ENCODE data around the gene ASTN2. TPM values are rescaled to one million over a fixed set of nuclear protein-coding genes. Genes with fewer than 3 reads are reported as not detected.

ASTN2 gene
- total and polyA plus RNA-seq, 10 of the 15 experiments (the other 5 are each of a cell fraction or from before 2014, with no cell fraction given) = 1.4 to 15.7 (median 7.0) TPM

GRCh38 chr9:116617389-116617788 is 797.5 kb downstream of the ASTN2 start:
- no peak for FAIRE-seq
- Histone ChIP-seq H2AFZ (ENCODE audit: control insufficient read depth, low read depth, low read length) (no peak overlapping the region), H3K4me3 (no peak overlapping the region), H3K9me3 (replicated peaks; ENCODE audit: control insufficient read depth, insufficient read depth, low read length) (no peaks in the 10 kb centered on the region), H4K20me1 (ENCODE audit: control insufficient read depth, insufficient read depth) (no peaks in the 10 kb centered on the region), H3K9ac (ENCODE audit: control insufficient read depth, insufficient read depth, low read length) (no peak overlapping the region), H3K79me2 (ENCODE audit: control insufficient read depth, insufficient read depth, low read length) (no peaks in the 10 kb centered on the region), H3K4me1 (ENCODE audit: control insufficient read depth, insufficient read depth, low read length) (no peaks in the 10 kb centered on the region), H3K4me2 (ENCODE audit: control insufficient read depth, insufficient read depth) (no peak overlapping the region), H3K27ac (ENCODE audit: control insufficient read depth, insufficient read depth) (no peak overlapping the region), H3K36me3 (ENCODE audit: control insufficient read depth in 2 of 2, insufficient read depth in 2 of 2, low read length in 1 of 2) (no peaks in the 10 kb centered on the region), H3K27me3 (replicated peaks in 1 of 2; ENCODE audit: control insufficient read depth in 2 of 2, insufficient read depth in 2 of 2, low read length in 1 of 2) (no peaks in the 10 kb centered on the region)
- POLR2A ChIA-PET = no interaction called here
- CTCF ChIA-PET = no interaction called here
- in situ Hi-C loops (cut with MboI) = no loop called here
- no TSS peak for BruUV-seq (replicated peaks)
- no peak for ATAC-seq
- RAD21 ChIA-PET (ENCODE audit: unreplicated experiment) = no interaction called here
- 64% methylated on average over 3 of the region's 3 CpGs for WGBS (ENCODE audit: insufficient coverage, insufficient replicate concordance, low lambda C conversion rate, missing lambda C conversion rate)
- no peak for DNase-seq (ENCODE audit: low read depth, low spot score)
- TF ChIP-seq, protein P1, sequence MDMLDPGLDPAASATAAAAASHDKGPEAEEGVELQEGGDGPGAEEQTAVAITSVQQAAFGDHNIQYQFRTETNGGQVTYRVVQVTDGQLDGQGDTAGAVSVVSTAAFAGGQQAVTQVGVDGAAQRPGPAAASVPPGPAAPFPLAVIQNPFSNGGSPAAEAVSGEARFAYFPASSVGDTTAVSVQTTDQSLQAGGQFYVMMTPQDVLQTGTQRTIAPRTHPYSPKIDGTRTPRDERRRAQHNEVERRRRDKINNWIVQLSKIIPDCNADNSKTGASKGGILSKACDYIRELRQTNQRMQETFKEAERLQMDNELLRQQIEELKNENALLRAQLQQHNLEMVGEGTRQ (IDR thresholded peaks at IDR 0.05; ENCODE audit: borderline replicate concordance, low read depth, low read length) = no peak
- no peak for TF ChIP-seq SMAD5 (IDR thresholded peaks at IDR 0.05; ENCODE audit: low read depth)
- intact Hi-C loops (cut with micrococcal nuclease; ENCODE audit: unreplicated experiment) = no loop called here
- SMC1A ChIA-PET (ENCODE audit: uncharacterized antibody, unreplicated experiment) = no interaction called here

DNA sequence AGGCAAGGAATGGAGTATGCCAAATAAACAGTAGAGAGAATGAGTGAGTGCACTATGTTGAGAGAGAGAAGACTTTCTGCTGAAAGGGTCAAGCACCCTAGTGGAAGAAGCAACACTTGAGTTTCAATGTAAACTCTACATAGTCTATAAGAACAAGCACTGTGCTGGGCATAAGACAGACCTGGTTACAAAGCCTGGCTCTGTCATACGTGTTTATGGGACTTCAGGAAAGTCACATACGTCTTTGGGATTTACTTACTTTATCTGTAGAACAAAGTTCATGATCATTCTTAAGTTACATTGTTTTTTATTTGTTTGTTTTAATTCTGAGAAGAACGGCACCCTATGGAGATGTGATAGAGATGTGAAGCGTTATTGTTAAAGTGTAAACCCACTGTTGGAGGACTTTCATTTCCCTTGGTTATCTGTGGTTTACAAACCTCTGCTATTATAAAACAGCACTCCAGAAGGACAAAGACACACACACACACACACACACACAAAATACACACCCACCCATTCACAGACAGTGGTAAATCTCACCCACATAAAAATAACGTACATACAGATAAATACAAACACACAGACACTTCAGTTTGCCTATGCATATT is 798.4 kb downstream of the ASTN2 start:
- ATAC-seq (no peak), FAIRE-seq (no peak), DNase-seq (ENCODE audit: low read depth, low spot score) (no peak)
- no peak overlapping the region for H3K9ac ChIP-seq (ENCODE audit: control insufficient read depth, insufficient read depth, low read length)
- no peaks in the 10 kb centered on the region for H3K79me2 ChIP-seq (ENCODE audit: control insufficient read depth, insufficient read depth, low read length)
- intact Hi-C loops (cut with micrococcal nuclease; ENCODE audit: unreplicated experiment) (no loop called here), in situ Hi-C loops (cut with MboI) (no loop called here)
- no peaks in the 10 kb centered on the region for H3K27me3 ChIP-seq (replicated peaks in 1 of 2; ENCODE audit: control insufficient read depth in 2 of 2, insufficient read depth in 2 of 2, low read length in 1 of 2)
- BruUV-seq (replicated peaks) = no TSS peak
- H3K4me2 ChIP-seq (ENCODE audit: control insufficient read depth, insufficient read depth) = no peak overlapping the region
- no peaks in the 10 kb centered on the region for H3K4me1 ChIP-seq (ENCODE audit: control insufficient read depth, insufficient read depth, low read length)
- no peak overlapping the region for H3K4me3 ChIP-seq
- ChIA-PET POLR2A (no interaction called here), RAD21 (ENCODE audit: unreplicated experiment) (no interaction called here), SMC1A (ENCODE audit: uncharacterized antibody, unreplicated experiment) (no interaction called here), CTCF (no interaction called here)
- no peak overlapping the region for H3K27ac ChIP-seq (ENCODE audit: control insufficient read depth, insufficient read depth)
- WGBS (ENCODE audit: insufficient coverage, insufficient replicate concordance, low lambda C conversion rate, missing lambda C conversion rate) = 82% methylated on average over 5 of the region's 5 CpGs
- no peaks in the 10 kb centered on the region for H4K20me1 ChIP-seq (ENCODE audit: control insufficient read depth, insufficient read depth)
- TF ChIP-seq ZNF274 (IDR thresholded peaks at IDR 0.05; ENCODE audit: insufficient read depth, insufficient read length) = no peak
- TF ChIP-seq HDAC6 (IDR thresholded peaks at IDR 0.05; ENCODE audit: unreplicated experiment) = no peak
- TF ChIP-seq KDM1A (IDR thresholded peaks at IDR 0.05; ENCODE audit: borderline replicate concordance) = no peak
- no peak overlapping the region for H2AFZ ChIP-seq (ENCODE audit: control insufficient read depth, low read depth, low read length)
- no peaks in the 10 kb centered on the region for H3K9me3 ChIP-seq (replicated peaks; ENCODE audit: control insufficient read depth, insufficient read depth, low read length)
- H3K36me3 ChIP-seq (ENCODE audit: control insufficient read depth in 2 of 2, insufficient read depth in 2 of 2, low read length in 1 of 2) = no peaks in the 10 kb centered on the region
